Fibroblast of the aortic adventitia (primary cell): Measurements from ENCODE around the gene STAT3. TPM values are rescaled to one million over a fixed set of nuclear protein-coding genes. Genes with fewer than 3 reads are reported as not detected.
"Not testable (repeated sequence)": the region's sequence is repeated elsewhere in the genome, so short reads cannot be mapped to it uniquely, and the experiment has no call there.

Experiments
- DNase-seq: peaks from one replicate; pipeline ENCODE4 v3.0.0-alpha.2; 2010; ENCODE audit warnings: low read depth
- H3K4me3 ChIP-seq: 2 replicates; pipeline ENCODE4 v1.5.1; 2011; ENCODE audit warnings: low read depth, mild to moderate bottlenecking, control low read depth, low read length, moderate library complexity
- CTCF ChIP-seq: IDR thresholded peaks from 2 replicates; pipeline ENCODE4 v1.5.1; 2011; ENCODE audit warnings: mild to moderate bottlenecking, low read length, control low read depth, inconsistent platforms; ENCODE audit not compliant: insufficient read depth
- total RNA-seq: library from RNA; depleted of rRNA; stranded (reverse); fragments of >200 nt; gene quantifications from 2 replicates; pipeline ENCODE4 v1.2.3, GENCODE V29; 2012; ENCODE audit warnings: low replicate concordance

STAT3 gene
- total RNA-seq, 1 donor = 137 TPM

- no peak for TF ChIP-seq CTCF
- no peak for DNase-seq
- no peak overlapping the region for H3K4me3 ChIP-seq
Measured at GRCh38 chr17:42392692-42393415, 4.6 kb upstream of the STAT3 start.

GRCh38 chr17:42391439-42391838 is 3.2 kb upstream of the STAT3 start:
- not testable (repeated sequence) for H3K4me3 ChIP-seq, DNase-seq

- no peak for DNase-seq
- no peak for TF ChIP-seq CTCF
- no peak overlapping the region for H3K4me3 ChIP-seq
Measured at GRCh38 chr17:42389899-42390298, 1.7 kb upstream of the STAT3 start.

- no peak for TF ChIP-seq CTCF
- no peak for DNase-seq
- H3K4me3 ChIP-seq = peak overlapping the region; percentile 59
Measured at GRCh38 chr17:42389135-42389417, 834 bp upstream of the STAT3 start.

GRCh38 chr17:42387661-42388380 is 421 bp downstream of the STAT3 start:
- no peak for TF ChIP-seq CTCF
- peak; percentile 34 for DNase-seq
- H3K4me3 ChIP-seq = peak overlapping the region; percentile 93

GRCh38 chr17:42386777-42387657 is 1.2 kb downstream of the STAT3 start:
- H3K4me3 ChIP-seq = peak overlapping the region; percentile 93
- TF ChIP-seq CTCF = no peak
- DNase-seq = peak; percentile 86

- no peak overlapping the region for H3K4me3 ChIP-seq
- TF ChIP-seq CTCF = no peak
- DNase-seq = no peak
Measured at GRCh38 chr17:42381898-42382297, 6.3 kb downstream of the STAT3 start.
